Measurements from ENCODE around the gene SCN3A.

The SCN3A gene

GRCh38 chr2:165191096-165191728, 12.6 kb downstream of the SCN3A start:
- DNase-seq (ENCODE audit: low read depth), result no peak

GRCh38 chr2:165185633-165186032, 18.2 kb downstream of the SCN3A start:
- no peak for DNase-seq (ENCODE audit: low read depth)

- DNase-seq (ENCODE audit: low read depth), result no peak
Observed at GRCh38 chr2:165182029-165182428, 21.8 kb downstream of the SCN3A start.

- DNase-seq (ENCODE audit: low read depth), result no peak
Observed at GRCh38 chr2:165176780-165177179, 27.1 kb downstream of the SCN3A start.

GRCh38 chr2:165173215-165173614, 30.6 kb downstream of the SCN3A start:
- no peak for DNase-seq (ENCODE audit: low read depth)

GRCh38 chr2:165164201-165164600, 39.6 kb downstream of the SCN3A start:
- no peak for DNase-seq (ENCODE audit: low read depth)

- DNase-seq (ENCODE audit: low read depth), result no peak
Observed at GRCh38 chr2:165163761-165164160, 40.1 kb downstream of the SCN3A start.

- DNase-seq (ENCODE audit: low read depth), result no peak
Observed at GRCh38 chr2:165162466-165162865, 41.4 kb downstream of the SCN3A start.

GRCh38 chr2:165161510-165161909, 42.3 kb downstream of the SCN3A start:
- no peak for DNase-seq (ENCODE audit: low read depth)

- DNase-seq (ENCODE audit: low read depth), result no peak
Observed at GRCh38 chr2:165157160-165157559, 46.7 kb downstream of the SCN3A start.

GRCh38 chr2:165155152-165155551, 48.7 kb downstream of the SCN3A start:
- DNase-seq (ENCODE audit: low read depth), result no peak

- DNase-seq (ENCODE audit: low read depth), result no peak
Observed at GRCh38 chr2:165149439-165149838, 54.4 kb downstream of the SCN3A start.

- DNase-seq (ENCODE audit: low read depth), result no peak
Observed at GRCh38 chr2:165147186-165148045, 56.4 kb downstream of the SCN3A start.

GRCh38 chr2:165144315-165144714, 59.5 kb downstream of the SCN3A start:
- no peak for DNase-seq (ENCODE audit: low read depth)

GRCh38 chr2:165141601-165142354, 62.1 kb downstream of the SCN3A start:
- no peak for DNase-seq (ENCODE audit: low read depth)

- DNase-seq (ENCODE audit: low read depth), result no peak
Observed at GRCh38 chr2:165126244-165126643, 77.6 kb downstream of the SCN3A start.

GRCh38 chr2:165122521-165122920, 81.3 kb downstream of the SCN3A start:
- no peak for DNase-seq (ENCODE audit: low read depth)

GRCh38 chr2:165120740-165121467, 82.9 kb downstream of the SCN3A start:
- no peak for DNase-seq (ENCODE audit: low read depth)

GRCh38 chr2:165115258-165115657, 88.6 kb downstream of the SCN3A start:
- no peak for DNase-seq (ENCODE audit: low read depth)

GRCh38 chr2:165114346-165114939, 89.4 kb downstream of the SCN3A start:
- DNase-seq (ENCODE audit: low read depth), result no peak

- DNase-seq (ENCODE audit: low read depth), result no peak
Observed at GRCh38 chr2:165113414-165113813, 90.4 kb downstream of the SCN3A start.

GRCh38 chr2:165112789-165113188, 91.1 kb downstream of the SCN3A start:
- DNase-seq (ENCODE audit: low read depth), result no peak
